ENCODE results near the gene PABPN1. TPM values are rescaled to one million over a fixed set of nuclear protein-coding genes. Genes with fewer than 3 reads are reported as not detected.

Gene PABPN1
- total and polyA plus RNA-seq, 2 experiments from 2014 or later = 57.8 to 60.3 TPM

- H3K27ac ChIP-seq = 0 out of 2 replicates have a peak overlapping the region, but pooled peaks have one; percentile 44
Measured at GRCh38 chr14:23353433-23353780, 32.1 kb downstream of the PABPN1 start.

DNA sequence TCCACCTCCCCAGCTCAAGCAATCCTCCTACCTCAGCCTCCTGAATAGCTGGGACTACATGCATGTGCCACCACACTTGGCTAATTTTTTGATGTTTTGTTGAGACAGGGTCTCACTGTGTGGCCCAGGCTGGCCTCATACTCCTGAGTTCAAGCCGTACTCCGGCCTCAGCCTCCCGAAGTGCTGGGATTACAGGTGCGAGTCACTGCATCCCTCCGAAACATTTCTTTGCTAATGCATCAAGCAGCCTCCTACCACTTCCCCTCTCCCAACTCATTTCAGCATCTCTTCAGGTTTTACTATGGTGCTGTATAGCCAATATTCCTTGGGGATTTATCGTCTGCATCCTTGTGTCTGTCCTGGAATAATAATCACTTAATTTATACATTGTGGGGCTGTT, 33.7 kb downstream of the PABPN1 start:
- TF ChIP-seq EZH2 (IDR thresholded peaks at IDR 0.05; ENCODE audit: insufficient read depth, poor library complexity, severe bottlenecking) (no peak), EZH2phosphoT487 (IDR thresholded peaks at IDR 0.05; ENCODE audit: insufficient read depth, low read depth) (no peak)
- Histone ChIP-seq H3K27me3 (replicated peaks; ENCODE audit: insufficient read depth) (no peaks in the 10 kb centered on the region), H3K27ac (no peak overlapping the region), H3K9me3 (ENCODE audit: low read depth) (no peaks in the 10 kb centered on the region), H3K4me2 (ENCODE audit: unreplicated experiment) (no peak overlapping the region), H3K4me1 (ENCODE audit: insufficient read depth) (no peaks in the 10 kb centered on the region), H3K9ac (no peak overlapping the region), H4K20me1 (ENCODE audit: insufficient read depth) (no peaks in the 10 kb centered on the region), H3F3A (ENCODE audit: insufficient read depth) (no peaks in the 10 kb centered on the region), H3K36me3 (ENCODE audit: low read depth) (peaks cover 6% of the 10 kb centered on the region; the same call in 1 of the 2 replicates), H2AFZ (no peak overlapping the region), H3K9me2 (ENCODE audit: insufficient read depth) (no peaks in the 10 kb centered on the region), H3K4me3 (no peak overlapping the region), H3K79me2 (ENCODE audit: insufficient read depth) (no peaks in the 10 kb centered on the region)
- in situ Hi-C loops (cut with MboI) = no loop called here
- DNase-seq = no peak
- WGBS, 2 experiments (ENCODE audit: low coverage in 1 of 2, low lambda C conversion rate in 2 of 2, missing lambda C conversion rate in 2 of 2) = 70 to 71% methylated on average over 6 of the region's 6 CpGs

More at GRCh38 chr14:23353433-23353780, 32.1 kb downstream of the PABPN1 start:
- in situ Hi-C loops (cut with MboI) = no loop called here
- Histone ChIP-seq H2AFZ (peak overlapping the region; percentile 57; the same call in 1 of the 2 replicates), H3K4me2 (ENCODE audit: unreplicated experiment) (no peak overlapping the region), H3K27me3 (replicated peaks; ENCODE audit: insufficient read depth) (no peaks in the 10 kb centered on the region), H3K36me3 (ENCODE audit: low read depth) (peaks cover 6% of the 10 kb centered on the region; the same call in 1 of the 2 replicates), H3K9me2 (ENCODE audit: insufficient read depth) (no peaks in the 10 kb centered on the region), H3K79me2 (ENCODE audit: insufficient read depth) (no peaks in the 10 kb centered on the region), H3K9me3 (ENCODE audit: low read depth) (no peaks in the 10 kb centered on the region), H3K9ac (no peak overlapping the region), H3K4me3 (no peak overlapping the region), H3F3A (ENCODE audit: insufficient read depth) (no peaks in the 10 kb centered on the region), H4K20me1 (ENCODE audit: insufficient read depth) (no peaks in the 10 kb centered on the region), H3K4me1 (ENCODE audit: insufficient read depth) (no peaks in the 10 kb centered on the region)
- TF ChIP-seq EZH2phosphoT487 (IDR thresholded peaks at IDR 0.05; ENCODE audit: insufficient read depth, low read depth) (no peak), EZH2 (IDR thresholded peaks at IDR 0.05; ENCODE audit: insufficient read depth, poor library complexity, severe bottlenecking) (no peak)
- DNase-seq = no peak
- WGBS, 2 experiments (ENCODE audit: low coverage in 1 of 2, low lambda C conversion rate in 2 of 2, missing lambda C conversion rate in 2 of 2) = 47 to 49% methylated on average over 5 of the region's 5 CpGs

- no peak overlapping the region for H3K4me2 ChIP-seq (ENCODE audit: unreplicated experiment)
- peaks cover 6% of the 10 kb centered on the region; the same call in 1 of the 2 replicates for H3K36me3 ChIP-seq (ENCODE audit: low read depth)
- no peaks in the 10 kb centered on the region for H4K20me1 ChIP-seq (ENCODE audit: insufficient read depth)
- DNase-seq = no peak
- in situ Hi-C loops (cut with MboI) = no loop called here
- H3K27me3 ChIP-seq (replicated peaks; ENCODE audit: insufficient read depth) = no peaks in the 10 kb centered on the region
- peaks cover 1% of the 10 kb centered on the region; the same call in 1 of the 2 replicates for H3F3A ChIP-seq (ENCODE audit: insufficient read depth)
- no peak overlapping the region for H3K9ac ChIP-seq
- H3K79me2 ChIP-seq (ENCODE audit: insufficient read depth) = peaks cover 7% of the 10 kb centered on the region
- WGBS, 2 experiments (ENCODE audit: low coverage in 1 of 2, low lambda C conversion rate in 2 of 2, missing lambda C conversion rate in 2 of 2) = 83 to 85% methylated on average over 6 of the region's 6 CpGs
- no peaks in the 10 kb centered on the region for H3K4me1 ChIP-seq (ENCODE audit: insufficient read depth)
- no peaks in the 10 kb centered on the region for H3K9me3 ChIP-seq (ENCODE audit: low read depth)
- no peak overlapping the region for H2AFZ ChIP-seq
- TF ChIP-seq EZH2phosphoT487 (IDR thresholded peaks at IDR 0.05; ENCODE audit: insufficient read depth, low read depth) = no peak
- no peak for TF ChIP-seq EZH2 (IDR thresholded peaks at IDR 0.05; ENCODE audit: insufficient read depth, poor library complexity, severe bottlenecking)
- H3K9me2 ChIP-seq (ENCODE audit: insufficient read depth) = no peaks in the 10 kb centered on the region
- H3K4me3 ChIP-seq = no peak overlapping the region
- no peak overlapping the region for H3K27ac ChIP-seq
Measured at GRCh38 chr14:23355871-23356435, 34.7 kb downstream of the PABPN1 start.

GRCh38 chr14:23356662-23357061, 35.4 kb downstream of the PABPN1 start:
- no peak overlapping the region for H2AFZ ChIP-seq
- in situ Hi-C loops (cut with MboI) = no loop called here
- no peaks in the 10 kb centered on the region for H3K27me3 ChIP-seq (replicated peaks; ENCODE audit: insufficient read depth)
- no peak for DNase-seq
- H3K9ac ChIP-seq = no peak overlapping the region
- H3K9me3 ChIP-seq (ENCODE audit: low read depth) = no peaks in the 10 kb centered on the region
- peaks cover 6% of the 10 kb centered on the region for H3F3A ChIP-seq (ENCODE audit: insufficient read depth)
- H4K20me1 ChIP-seq (ENCODE audit: insufficient read depth) = no peaks in the 10 kb centered on the region
- H3K27ac ChIP-seq = no peak overlapping the region
- TF ChIP-seq EZH2 (IDR thresholded peaks at IDR 0.05; ENCODE audit: insufficient read depth, poor library complexity, severe bottlenecking) = no peak
- no peak for TF ChIP-seq EZH2phosphoT487 (IDR thresholded peaks at IDR 0.05; ENCODE audit: insufficient read depth, low read depth)
- no peaks in the 10 kb centered on the region for H3K9me2 ChIP-seq (ENCODE audit: insufficient read depth)
- WGBS, 2 experiments (ENCODE audit: low coverage in 1 of 2, low lambda C conversion rate in 2 of 2, missing lambda C conversion rate in 2 of 2) = 74 to 82% methylated on average over 4 of the region's 4 CpGs
- peaks cover 2% of the 10 kb centered on the region for H3K4me1 ChIP-seq (ENCODE audit: insufficient read depth)
- peaks cover 6% of the 10 kb centered on the region; the same call in 1 of the 2 replicates for H3K36me3 ChIP-seq (ENCODE audit: low read depth)
- H3K4me2 ChIP-seq (ENCODE audit: unreplicated experiment) = no peak overlapping the region
- peaks cover 11% of the 10 kb centered on the region for H3K79me2 ChIP-seq (ENCODE audit: insufficient read depth)
- no peak overlapping the region for H3K4me3 ChIP-seq
